ENCODE data around the gene FOXA1. TPM values are rescaled to one million over a fixed set of nuclear protein-coding genes. Genes with fewer than 3 reads are reported as not detected.
"Not testable (repeated sequence)": the region's sequence is repeated elsewhere in the genome, so short reads cannot be mapped to it uniquely, and the experiment has no call there.

Gene FOXA1
- total and polyA plus RNA-seq, 4 donors, result 8.0 to 37.5 (median 16.1) TPM

GRCh38 chr14:37558740-37559139 lies 36.3 kb downstream of the FOXA1 start:
- Histone ChIP-seq H3K9ac (ENCODE audit: low read depth in 1 of 2, low read length in 2 of 2) (no peak overlapping the region), H3K27ac (ENCODE audit: low read depth in 1 of 2, low read length in 2 of 2) (no peak overlapping the region), H3K27me3 (ENCODE audit: control insufficient read depth in 4 of 4, insufficient read depth in 4 of 4, low read length in 3 of 4) (no peaks in the 10 kb centered on the region), H3K36me3 (ENCODE audit: control insufficient read depth in 4 of 4, insufficient read depth in 3 of 4, low read depth in 1 of 4, low read length in 3 of 4) (no peaks in the 10 kb centered on the region), H3K4me3 (ENCODE audit: low read depth in 1 of 3, low read length in 3 of 3) (no peak overlapping the region), H3K4me1 (ENCODE audit: control insufficient read depth in 4 of 4, insufficient read depth in 4 of 4, low read length in 3 of 4) (peaks cover 5 to 12% (median 7%) of the 10 kb centered on the region in 4 donors), H3K9me3 (ENCODE audit: control insufficient read depth in 4 of 4, low read length in 3 of 4) (no peaks in the 10 kb centered on the region)
- DNase-seq (ENCODE audit: low spot score), result no peak
- WGBS, result 67% methylated on average over 4 of the region's 4 CpGs
- TF ChIP-seq FOXA1 (IDR thresholded peaks at IDR 0.05) (no peak), MAX (IDR thresholded peaks at IDR 0.05) (no peak), HNF4A (conservative IDR thresholded peaks at IDR 0.05) (no peak)

- H3K4me3 ChIP-seq (ENCODE audit: low read depth in 1 of 3, low read length in 3 of 3); H3K27me3 ChIP-seq (ENCODE audit: control insufficient read depth in 4 of 4, insufficient read depth in 4 of 4, low read length in 3 of 4); H3K9ac ChIP-seq (ENCODE audit: low read depth in 1 of 2, low read length in 2 of 2); H3K9me3 ChIP-seq (ENCODE audit: control insufficient read depth in 4 of 4, low read length in 3 of 4); DNase-seq (ENCODE audit: low spot score); H3K36me3 ChIP-seq (ENCODE audit: control insufficient read depth in 4 of 4, insufficient read depth in 3 of 4, low read depth in 1 of 4, low read length in 3 of 4); H3K4me1 ChIP-seq (ENCODE audit: control insufficient read depth in 4 of 4, insufficient read depth in 4 of 4, low read length in 3 of 4); H3K27ac ChIP-seq (ENCODE audit: low read depth in 1 of 2, low read length in 2 of 2): not testable (repeated sequence)
- WGBS, result 91% methylated on average over 30 of the region's 33 CpGs
Measured at GRCh38 chr14:37555596-37555995, 39.5 kb downstream of the FOXA1 start.

GRCh38 chr14:37553935-37554550 lies 41.0 kb downstream of the FOXA1 start:
- peak overlapping the region in 1 of 2 donors; percentile 25 for H3K27ac ChIP-seq (ENCODE audit: low read depth in 1 of 2, low read length in 2 of 2)
- no peak for DNase-seq (ENCODE audit: low spot score)
- H3K4me3 ChIP-seq (ENCODE audit: low read depth in 1 of 3, low read length in 3 of 3), result no peak overlapping the region
- 96% methylated on average over 1 of the region's 1 CpG for WGBS
- peak; percentile 25 for TF ChIP-seq HNF4G (IDR thresholded peaks at IDR 0.05)
- TF ChIP-seq SP1 (IDR thresholded peaks at IDR 0.05), result peak; percentile 65
- no peak for TF ChIP-seq NR2F2 (IDR thresholded peaks at IDR 0.05)
- no peak for TF ChIP-seq ATF3 (IDR thresholded peaks at IDR 0.05)
- TF ChIP-seq HNF4A (conservative IDR thresholded peaks at IDR 0.05), result peak; percentile 77 to 82
- TF ChIP-seq REST (IDR thresholded peaks at IDR 0.05), result peak; percentile 10
- no peak for TF ChIP-seq RAD21 (IDR thresholded peaks at IDR 0.05)
- H3K9ac ChIP-seq (ENCODE audit: low read depth in 1 of 2, low read length in 2 of 2), result no peak overlapping the region
- H3K36me3 ChIP-seq (ENCODE audit: control insufficient read depth in 4 of 4, insufficient read depth in 3 of 4, low read depth in 1 of 4, low read length in 3 of 4), result no peaks in the 10 kb centered on the region
- H3K4me1 ChIP-seq (ENCODE audit: control insufficient read depth in 4 of 4, insufficient read depth in 4 of 4, low read length in 3 of 4), result peaks cover 0 to 5% (median 3%) of the 10 kb centered on the region in 4 donors
- H3K9me3 ChIP-seq (ENCODE audit: control insufficient read depth in 4 of 4, low read length in 3 of 4), result peaks cover 0 to 5% (median 0%) of the 10 kb centered on the region in 4 donors
- H3K27me3 ChIP-seq (ENCODE audit: control insufficient read depth in 4 of 4, insufficient read depth in 4 of 4, low read length in 3 of 4), result no peaks in the 10 kb centered on the region

GRCh38 chr14:37551119-37551518 lies 43.9 kb downstream of the FOXA1 start:
- no peak overlapping the region for H3K9ac ChIP-seq (ENCODE audit: low read depth in 1 of 2, low read length in 2 of 2)
- peaks cover 0 to 16% (median 3%) of the 10 kb centered on the region in 4 donors for H3K4me1 ChIP-seq (ENCODE audit: control insufficient read depth in 4 of 4, insufficient read depth in 4 of 4, low read length in 3 of 4)
- 95% methylated on average over 1 of the region's 1 CpG for WGBS

More at GRCh38 chr14:37551119-37551518, 43.9 kb downstream of the FOXA1 start:
- no peaks in the 10 kb centered on the region for H3K27me3 ChIP-seq (ENCODE audit: control insufficient read depth in 4 of 4, insufficient read depth in 4 of 4, low read length in 3 of 4)
- no peak overlapping the region for H3K27ac ChIP-seq (ENCODE audit: low read depth in 1 of 2, low read length in 2 of 2)
- no peaks in the 10 kb centered on the region for H3K36me3 ChIP-seq (ENCODE audit: control insufficient read depth in 4 of 4, insufficient read depth in 3 of 4, low read depth in 1 of 4, low read length in 3 of 4)
- no peak for DNase-seq (ENCODE audit: low spot score)
- H3K4me3 ChIP-seq (ENCODE audit: low read depth in 1 of 3, low read length in 3 of 3), result no peak overlapping the region
- TF ChIP-seq RAD21 (IDR thresholded peaks at IDR 0.05), result no peak
- TF ChIP-seq YY1 (IDR thresholded peaks at IDR 0.05), result no peak
- TF ChIP-seq TAF1 (conservative IDR thresholded peaks at IDR 0.05), result no peak
- no peak for TF ChIP-seq GABPA (IDR thresholded peaks at IDR 0.05 in 1 of 2, conservative IDR thresholded peaks at IDR 0.05 in 1 of 2)
- TF ChIP-seq REST (IDR thresholded peaks at IDR 0.05), result no peak
- no peak for TF ChIP-seq RXRA (IDR thresholded peaks at IDR 0.05)
- H3K9me3 ChIP-seq (ENCODE audit: control insufficient read depth in 4 of 4, low read length in 3 of 4), result peaks cover 0 to 5% (median 0%) of the 10 kb centered on the region in 4 donors

All from liver (tissue), 9 donors.